ENCODE data around the gene CCDC8.
A peak's percentile ranks its signal among the peaks of the same experiment; 100 is the strongest.
"Not testable (repeated sequence)": the region's sequence is repeated elsewhere in the genome, so short reads cannot be mapped to it uniquely, and the experiment has no call there.

Gene CCDC8

GRCh38 chr19:46413262-46414031 is at the start of gene CCDC8:
TSS of gene CCDC8 (minus strand) at chr19:46413564. CDS start at chr19:46412810, 754 bp downstream.
- DNase-seq: no peak

- no peak for DNase-seq
Observed at GRCh38 chr19:46461537-46461936, 48.2 kb upstream of the CCDC8 start.

GRCh38 chr19:46460981-46461380 is 47.6 kb upstream of the CCDC8 start:
- DNase-seq: no peak

- DNase-seq: no peak
Observed at GRCh38 chr19:46460055-46460454, 46.7 kb upstream of the CCDC8 start.

GRCh38 chr19:46456930-46457329 is 43.6 kb upstream of the CCDC8 start:
- DNase-seq: no peak

GRCh38 chr19:46454244-46454643 is 40.9 kb upstream of the CCDC8 start:
- no peak for DNase-seq

- DNase-seq: no peak
Observed at GRCh38 chr19:46453661-46454060, 40.3 kb upstream of the CCDC8 start.

GRCh38 chr19:46452186-46452585 is 38.8 kb upstream of the CCDC8 start:
- DNase-seq: no peak

GRCh38 chr19:46451352-46451751 is 38.0 kb upstream of the CCDC8 start:
- no peak for DNase-seq

- no peak for DNase-seq
Observed at GRCh38 chr19:46450737-46451136, 37.4 kb upstream of the CCDC8 start.

- no peak for DNase-seq
Observed at GRCh38 chr19:46449228-46449627, 35.9 kb upstream of the CCDC8 start.

- DNase-seq: no peak
Observed at GRCh38 chr19:46448601-46449000, 35.2 kb upstream of the CCDC8 start.

- no peak for DNase-seq
Observed at GRCh38 chr19:46447824-46448223, 34.5 kb upstream of the CCDC8 start.

- no peak for DNase-seq
Observed at GRCh38 chr19:46447006-46447405, 33.6 kb upstream of the CCDC8 start.

GRCh38 chr19:46446021-46446420 is 32.7 kb upstream of the CCDC8 start:
- DNase-seq: no peak

GRCh38 chr19:46442808-46443450 is 29.6 kb upstream of the CCDC8 start:
- DNase-seq: no peak

- DNase-seq: no peak
Observed at GRCh38 chr19:46441866-46442265, 28.5 kb upstream of the CCDC8 start.

- DNase-seq: not testable (repeated sequence)
Observed at GRCh38 chr19:46435689-46436088, 22.3 kb upstream of the CCDC8 start.

GRCh38 chr19:46435009-46435408 is 21.6 kb upstream of the CCDC8 start:
- no peak for DNase-seq

- not testable (repeated sequence) for DNase-seq
Observed at GRCh38 chr19:46433470-46433869, 20.1 kb upstream of the CCDC8 start.

GRCh38 chr19:46431824-46432223 is 18.5 kb upstream of the CCDC8 start:
- DNase-seq: no peak

- no peak for DNase-seq
Observed at GRCh38 chr19:46429999-46430398, 16.6 kb upstream of the CCDC8 start.

- peak; percentile 67 for DNase-seq
Observed at GRCh38 chr19:46428239-46429135, 15.1 kb upstream of the CCDC8 start, which contains the start of gene PNMA8C. TSS of gene PNMA8C (minus strand) at chr19:46428936. CDS start at chr19:46428359, 577 bp downstream.

All from suppressor macrophage treated with lipopolysaccharide for 4 hours (primary cell).